BJ (cell line): ENCODE measurements around the gene TPRN. TPM values are rescaled to one million over a fixed set of nuclear protein-coding genes. Genes with fewer than 3 reads are reported as not detected.

Experiments
- CTCF ChIA-PET: fragments of 350-600 bp; formaldehyde crosslinking; extraction: SDS; loops from one replicate; lab custom pipeline; 2021; ENCODE audit warnings: antibody characterized with exemption, inconsistent platforms; lab: Yijun Ruan, JAX
- POLR2A ChIA-PET: fragments of 300-600 bp; sonication (Branson Sonifier 250); formaldehyde crosslinking; extraction: SDS; loops from one replicate; lab custom pipeline; 2021; ENCODE audit warnings: antibody characterized with exemption; lab: Charles Lee
- DNase-seq: peaks from one replicate; pipeline ENCODE4 v3.0.0-alpha.2; 2011; ENCODE audit warnings: low read depth
- H3K27me3 ChIP-seq: 2 replicates; pipeline ENCODE4 v1.6.0; 2011; ENCODE audit warnings: low read length; ENCODE audit not compliant: control insufficient read depth, insufficient read depth
- H3K36me3 ChIP-seq: 2 replicates; pipeline ENCODE4 v1.5.1; 2011; ENCODE audit warnings: low read length; ENCODE audit not compliant: control insufficient read depth, insufficient read depth
- H3K4me3 ChIP-seq: 2 replicates; pipeline ENCODE4 v1.5.1; 2011; ENCODE audit warnings: low read depth, mild to moderate bottlenecking, control low read depth, low read length
- CTCF ChIP-seq: IDR thresholded peaks from 2 replicates; pipeline ENCODE4 v1.5.1; 2011; ENCODE audit warnings: low read depth, mild to moderate bottlenecking, control low read depth, inconsistent platforms, low read length, moderate library complexity; ENCODE audit not compliant: insufficient read depth
- polyA plus RNA-seq: library from polyadenylated mRNA; depleted of rRNA; stranded (reverse); fragments of >200 nt; gene quantifications from 2 replicates; pipeline ENCODE4 v1.2.3, GENCODE V29; 2011; rRNA removed
- small RNA-seq: library from RNA; depleted of rRNA; stranded (forward); fragments of <200 nt; gene quantifications from one replicate; pipeline ENCODE3, GENCODE V24; 2012; ENCODE audit warnings: low replicate concordance, low read depth; ENCODE audit not compliant: insufficient read length

The TPRN gene
- polyA plus RNA-seq, 1 experiment: 3.5 TPM

- Histone ChIP-seq H3K36me3 (no peaks in the 10 kb centered on the region), H3K4me3 (no peak overlapping the region), H3K27me3 (peaks cover 18% of the 10 kb centered on the region)
- ChIA-PET POLR2A (no interaction called here), CTCF (no interaction called here)
- no peak for TF ChIP-seq CTCF
- no peak for DNase-seq
Measured at GRCh38 chr9:137143459-137143858, 57.1 kb downstream of the TPRN start.

GRCh38 chr9:137141976-137142936 lies 58.3 kb downstream of the TPRN start:
- TF ChIP-seq CTCF: no peak
- POLR2A ChIA-PET: no interaction called here
- no peak for DNase-seq
- peaks cover 26% of the 10 kb centered on the region for H3K27me3 ChIP-seq
- CTCF ChIA-PET: interaction anchor here (2.1 kb wide), 1 partner anchor 23 kb away, joined by 5 read pairs; no protein-coding TSS in a partner anchor
- H3K4me3 ChIP-seq: no peak overlapping the region
- no peaks in the 10 kb centered on the region for H3K36me3 ChIP-seq

Small RNA genes lying within 50 kb of the gene (small RNA-seq; reads per million reads assigned to genes)
- gene MIR3621: not detected

Other genes starting within 250 kb of the TPRN start
- 0.36 and 0.40 TPM in 2 replicates for gene LCN12, start 248.5 kb downstream of the TPRN start, polyA plus RNA-seq
- gene PTGDS, start 223.2 kb downstream of the TPRN start, polyA plus RNA-seq: 0.31 and 0.58 TPM in 2 replicates
- 0.01 and 0.06 TPM in 2 replicates for gene LCNL1, start 217.7 kb downstream of the TPRN start, polyA plus RNA-seq
- gene PAXX, start 208.3 kb downstream of the TPRN start, polyA plus RNA-seq: 10.3 and 11.8 TPM in 2 replicates
- 3.9 and 4.0 TPM in 2 replicates for gene CLIC3, start 204.2 kb downstream of the TPRN start, polyA plus RNA-seq
- 8.7 and 16.0 TPM in 2 replicates for gene ABCA2, start 172.5 kb downstream of the TPRN start, polyA plus RNA-seq
- not detected in 2 replicates for gene FUT7, start 168.7 kb downstream of the TPRN start, polyA plus RNA-seq
- 21.8 and 31.9 TPM in 2 replicates for gene NPDC1, start 154.6 kb downstream of the TPRN start, polyA plus RNA-seq
- not detected in 2 replicates for gene ENTPD2, start 146.7 kb downstream of the TPRN start, polyA plus RNA-seq
- 5.1 and 8.6 TPM in 2 replicates for gene SAPCD2, start 130.2 kb downstream of the TPRN start, polyA plus RNA-seq
- gene UAP1L1, start 123.2 kb downstream of the TPRN start, polyA plus RNA-seq: 2.8 and 5.6 TPM in 2 replicates
- 53.0 and 80.0 TPM in 2 replicates for gene MAN1B1, start 113.8 kb downstream of the TPRN start, polyA plus RNA-seq
- 66.7 and 94.4 TPM in 2 replicates for gene DPP7, start 86.0 kb downstream of the TPRN start, polyA plus RNA-seq
- 0.04 and 0.10 TPM in 2 replicates for gene GRIN1, start 61.6 kb downstream of the TPRN start, polyA plus RNA-seq
- not detected in 2 replicates for gene LRRC26, start 30.7 kb downstream of the TPRN start, polyA plus RNA-seq
- not detected in 2 replicates for gene TMEM210, start 28.7 kb downstream of the TPRN start, polyA plus RNA-seq
- gene ANAPC2, start 12.2 kb downstream of the TPRN start, polyA plus RNA-seq: 14.6 and 25.5 TPM in 2 replicates
- 53.8 and 81.4 TPM in 2 replicates for gene SSNA1, start 12.1 kb downstream of the TPRN start, polyA plus RNA-seq
- 37.8 and 43.8 TPM in 2 replicates for gene TMEM203, start 4.9 kb upstream of the TPRN start, polyA plus RNA-seq
- gene NDOR1, start 5.0 kb upstream of the TPRN start, polyA plus RNA-seq: 4.4 and 7.1 TPM in 2 replicates
- 0.26 and 0.39 TPM in 2 replicates for gene RNF208, start 21.5 kb upstream of the TPRN start, polyA plus RNA-seq
- 0.58 and 0.74 TPM in 2 replicates for gene CYSRT1, start 24.4 kb upstream of the TPRN start, polyA plus RNA-seq
- not detected in 2 replicates for gene RNF224, start 26.8 kb upstream of the TPRN start, polyA plus RNA-seq
- not detected in 2 replicates for gene SLC34A3, start 30.2 kb upstream of the TPRN start, polyA plus RNA-seq
- gene TUBB4B, start 40.5 kb upstream of the TPRN start, polyA plus RNA-seq: 263 and 385 TPM in 2 replicates
- gene STPG3, start 50.5 kb upstream of the TPRN start, polyA plus RNA-seq: not detected in 2 replicates
- 26.6 and 51.9 TPM in 2 replicates for gene NELFB, start 54.6 kb upstream of the TPRN start, polyA plus RNA-seq
- 16.9 and 23.8 TPM in 2 replicates for gene TOR4A, start 77.0 kb upstream of the TPRN start, polyA plus RNA-seq
- gene NRARP, start 101.5 kb upstream of the TPRN start, polyA plus RNA-seq: 0.17 TPM in 2 replicates
- gene EXD3, start 222.4 kb upstream of the TPRN start, polyA plus RNA-seq: 4.9 and 5.4 TPM in 2 replicates
- 0.20 and 0.32 TPM in 2 replicates for gene NOXA1, start 222.7 kb upstream of the TPRN start, polyA plus RNA-seq
- gene ENTPD8, start 240.6 kb upstream of the TPRN start, polyA plus RNA-seq: not detected in 2 replicates